Measurements from ENCODE around the gene APOD.

Gene APOD

DNA sequence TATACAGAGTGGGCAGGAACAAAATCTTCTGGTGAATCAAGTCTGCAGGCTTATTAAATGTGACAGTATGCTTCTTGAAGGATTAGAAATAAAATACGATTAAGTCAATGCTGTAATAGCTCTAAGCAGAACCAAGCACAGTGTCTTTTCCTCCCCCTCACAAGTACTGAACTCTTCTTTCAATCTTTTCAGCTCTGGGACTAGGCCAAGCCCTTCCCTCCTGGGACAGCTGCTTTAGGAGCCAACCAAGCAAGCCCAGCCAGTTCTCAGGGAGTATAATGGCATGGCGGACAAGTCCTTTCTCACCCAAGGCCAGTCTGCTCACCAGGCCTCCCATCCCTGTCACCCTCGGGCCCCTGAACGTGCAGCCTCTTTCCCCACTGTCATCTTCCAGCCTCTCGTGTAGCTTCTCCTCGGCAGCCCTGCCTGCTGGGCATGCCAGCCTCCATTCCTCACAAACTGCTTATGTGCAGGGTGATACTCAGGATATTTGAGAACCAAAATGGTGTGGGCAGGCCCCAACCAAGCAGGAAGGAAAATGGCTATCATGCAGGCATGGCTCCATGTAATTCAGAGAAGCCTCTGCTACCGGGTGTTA is 32.3 kb downstream of the APOD start:
- TF ChIP-seq, protein P1, sequence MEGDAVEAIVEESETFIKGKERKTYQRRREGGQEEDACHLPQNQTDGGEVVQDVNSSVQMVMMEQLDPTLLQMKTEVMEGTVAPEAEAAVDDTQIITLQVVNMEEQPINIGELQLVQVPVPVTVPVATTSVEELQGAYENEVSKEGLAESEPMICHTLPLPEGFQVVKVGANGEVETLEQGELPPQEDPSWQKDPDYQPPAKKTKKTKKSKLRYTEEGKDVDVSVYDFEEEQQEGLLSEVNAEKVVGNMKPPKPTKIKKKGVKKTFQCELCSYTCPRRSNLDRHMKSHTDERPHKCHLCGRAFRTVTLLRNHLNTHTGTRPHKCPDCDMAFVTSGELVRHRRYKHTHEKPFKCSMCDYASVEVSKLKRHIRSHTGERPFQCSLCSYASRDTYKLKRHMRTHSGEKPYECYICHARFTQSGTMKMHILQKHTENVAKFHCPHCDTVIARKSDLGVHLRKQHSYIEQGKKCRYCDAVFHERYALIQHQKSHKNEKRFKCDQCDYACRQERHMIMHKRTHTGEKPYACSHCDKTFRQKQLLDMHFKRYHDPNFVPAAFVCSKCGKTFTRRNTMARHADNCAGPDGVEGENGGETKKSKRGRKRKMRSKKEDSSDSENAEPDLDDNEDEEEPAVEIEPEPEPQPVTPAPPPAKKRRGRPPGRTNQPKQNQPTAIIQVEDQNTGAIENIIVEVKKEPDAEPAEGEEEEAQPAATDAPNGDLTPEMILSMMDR (IDR thresholded peaks at IDR 0.05; ENCODE audit: insufficient read depth, missing control alignments): no peak
- no peak for FAIRE-seq
- no peak for DNase-seq (ENCODE audit: insufficient read length, low spot score)

DNA sequence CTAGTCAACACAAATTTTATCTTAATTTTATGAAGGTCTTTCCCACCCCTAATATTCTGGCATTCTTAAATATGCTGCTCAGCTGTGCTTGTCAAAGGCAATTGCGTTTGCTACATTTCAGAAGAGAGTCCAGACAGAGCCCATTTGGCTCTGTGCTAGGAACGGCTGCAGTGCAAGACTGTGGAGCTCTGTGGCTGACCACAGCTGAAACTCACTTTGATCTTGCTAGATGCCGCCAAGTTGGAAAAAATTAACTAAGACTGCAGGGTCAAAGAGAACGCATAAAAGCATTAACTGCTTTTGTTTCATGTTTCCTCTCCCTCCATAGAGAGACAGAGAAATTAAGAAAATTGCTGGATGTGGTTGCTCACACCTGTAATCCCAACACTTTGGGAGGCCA is 33.0 kb downstream of the APOD start:
- no peak for FAIRE-seq
- TF ChIP-seq, protein P1 (IDR thresholded peaks at IDR 0.05; ENCODE audit: insufficient read depth, missing control alignments): no peak
- DNase-seq (ENCODE audit: insufficient read length, low spot score): no peak

DNA sequence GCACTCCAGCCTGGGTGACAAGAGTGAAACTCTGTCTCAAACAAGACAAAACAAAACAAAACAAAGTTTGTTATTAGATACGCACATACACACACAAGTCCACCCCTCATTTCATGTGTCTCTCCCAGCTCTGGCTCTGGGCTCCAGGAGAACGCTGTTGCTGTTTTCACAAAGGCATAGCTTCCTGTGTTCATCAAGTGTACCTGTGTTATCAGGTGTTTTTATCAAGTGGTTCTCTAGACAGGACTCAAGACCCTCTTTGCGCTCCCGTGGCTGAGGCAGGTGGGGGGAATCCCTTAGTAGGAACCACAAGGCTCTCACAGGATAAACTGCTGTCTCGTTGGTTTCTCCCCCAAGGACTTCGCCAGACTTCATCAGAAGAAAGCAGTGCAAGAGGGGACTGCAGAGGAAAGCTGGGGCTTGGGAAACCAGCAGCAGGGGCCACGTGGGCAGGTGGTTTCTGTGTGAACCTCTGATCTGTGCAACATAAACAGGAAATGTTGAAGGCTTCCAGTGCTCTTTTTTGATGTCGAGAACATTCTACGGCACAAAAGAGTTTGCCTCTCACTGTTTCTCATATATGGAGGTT is 33.7 kb downstream of the APOD start:
- FAIRE-seq (no peak), DNase-seq (ENCODE audit: insufficient read length, low spot score) (no peak)
- TF ChIP-seq, protein P1 (IDR thresholded peaks at IDR 0.05; ENCODE audit: insufficient read depth, missing control alignments): no peak

DNA sequence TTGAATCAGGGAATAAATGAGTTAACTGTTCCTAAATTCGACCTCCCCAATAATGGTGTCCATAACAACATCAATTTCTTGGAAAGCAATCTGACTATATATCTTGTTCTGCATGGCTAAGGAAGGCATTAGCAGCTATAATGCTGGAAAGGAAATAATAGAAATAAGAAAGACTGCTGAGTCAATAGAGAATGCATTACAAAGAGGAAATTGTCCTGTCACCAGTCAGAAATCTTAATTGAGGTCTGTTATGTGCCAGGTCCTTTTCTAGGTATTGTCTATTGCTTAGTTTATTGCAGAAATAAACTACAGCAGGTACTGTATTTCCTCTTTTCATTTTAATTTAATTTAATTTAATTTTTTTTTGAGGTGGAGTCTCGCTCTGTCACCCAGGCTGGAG is 34.8 kb downstream of the APOD start:
- no peak for FAIRE-seq
- no peak for DNase-seq (ENCODE audit: insufficient read length, low spot score)
- TF ChIP-seq, protein P1 (IDR thresholded peaks at IDR 0.05; ENCODE audit: insufficient read depth, missing control alignments): no peak

DNA sequence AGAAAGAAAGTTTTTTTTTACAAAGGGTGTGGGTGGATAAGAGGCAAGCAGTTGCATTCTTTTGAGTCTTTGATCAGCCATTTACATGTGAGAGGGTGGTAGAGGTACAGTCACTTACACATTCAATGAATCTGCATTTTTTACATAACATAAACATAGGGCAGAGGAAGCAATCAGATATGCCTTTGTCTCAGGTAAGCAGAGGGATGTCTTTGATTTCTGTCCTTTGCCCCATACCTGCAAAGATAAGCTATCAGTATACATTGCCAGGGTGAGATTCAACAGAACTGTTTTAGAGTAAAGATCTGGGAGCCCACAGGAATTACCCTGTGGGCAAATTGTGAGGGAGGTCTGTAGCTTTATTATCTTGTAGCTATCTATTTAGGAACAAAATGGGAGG is 35.2 kb downstream of the APOD start:
- DNase-seq (ENCODE audit: insufficient read length, low spot score): no peak
- TF ChIP-seq, protein P1 (IDR thresholded peaks at IDR 0.05; ENCODE audit: insufficient read depth, missing control alignments): no peak

DNA sequence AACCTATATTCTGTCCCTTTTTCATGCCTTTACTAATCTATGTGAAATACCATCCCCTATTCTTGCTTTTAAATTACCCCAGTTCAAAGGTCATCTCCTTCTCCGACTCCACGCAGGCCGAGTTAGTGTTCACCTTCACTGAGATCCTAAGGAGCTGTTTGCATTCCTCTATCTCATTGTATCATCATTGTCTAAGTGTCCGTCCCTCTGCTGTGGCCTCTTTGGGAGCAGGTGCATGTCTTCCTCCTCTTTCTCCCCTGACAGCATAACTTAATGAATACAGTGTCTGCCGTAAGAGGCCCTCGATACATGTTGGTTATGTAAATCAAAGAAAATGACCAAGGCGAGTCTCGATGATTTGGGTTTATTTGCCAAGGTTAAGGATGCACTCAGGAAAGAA is 35.7 kb downstream of the APOD start:
- TF ChIP-seq, protein P1 (IDR thresholded peaks at IDR 0.05; ENCODE audit: insufficient read depth, missing control alignments): no peak
- FAIRE-seq (no peak), DNase-seq (ENCODE audit: insufficient read length, low spot score) (no peak)

More for the DNA sequence above, 35.2 kb downstream of the APOD start:
- FAIRE-seq: no peak

DNA sequence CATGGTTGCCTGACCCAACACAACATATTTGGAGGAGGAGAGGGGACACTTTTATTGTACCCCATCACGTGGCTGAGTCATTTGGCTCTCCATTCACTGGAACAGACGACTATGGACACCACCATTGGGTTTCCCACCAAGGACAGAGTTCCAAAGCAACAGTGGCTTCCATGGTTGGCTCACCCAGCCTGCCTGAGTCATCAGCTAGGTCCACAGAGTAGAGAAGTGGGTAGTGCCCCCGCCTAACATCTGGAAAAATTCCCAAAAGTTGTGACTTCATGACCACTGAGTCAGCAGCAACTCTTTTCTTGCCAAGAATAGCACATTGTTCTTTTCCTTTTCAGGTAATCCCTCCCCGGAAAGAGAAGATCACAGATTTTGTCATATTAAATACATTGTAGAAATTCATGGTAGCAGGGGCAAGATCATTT is 37.6 kb downstream of the APOD start:
- TF ChIP-seq, protein P1 (IDR thresholded peaks at IDR 0.05; ENCODE audit: insufficient read depth, missing control alignments): no peak
- FAIRE-seq (no peak), DNase-seq (ENCODE audit: insufficient read length, low spot score) (no peak)

Measured in D721Med (cell line).